Duodenal mucosa (tissue), 2 donors: Measurements from ENCODE around the gene LTBP2.

Experiments
- H3K27ac ChIP-seq: one replicate; pipeline ENCODE4 v1.7.0; 2013; ENCODE audit warnings: low read depth, low read length
- H3K27me3 ChIP-seq, 2 donors: one replicate each; pipeline ENCODE4 v1.7.0; 2013; ENCODE audit warnings: low read length in 2 of 2, control low read depth in 1 of 2; ENCODE audit not compliant: insufficient read depth in 2 of 2, control insufficient read depth in 1 of 2
- H3K36me3 ChIP-seq, 2 donors: one replicate each; pipeline ENCODE4 v1.7.0; 2013; ENCODE audit warnings: low read length in 2 of 2, control low read depth in 1 of 2; ENCODE audit not compliant: insufficient read depth in 2 of 2, control insufficient read depth in 1 of 2
- H3K4me1 ChIP-seq, 2 donors: one replicate each; pipeline ENCODE4 v1.7.0; 2013; ENCODE audit warnings: low read length in 2 of 2, control low read depth in 1 of 2; ENCODE audit not compliant: insufficient read depth in 2 of 2, control insufficient read depth in 1 of 2
- H3K4me3 ChIP-seq, 2 donors: one replicate each; pipeline ENCODE4 v1.7.0; 2013; ENCODE audit warnings: low read length in 2 of 2, low read depth in 1 of 2
- H3K9ac ChIP-seq, 2 donors: one replicate each; pipeline ENCODE4 v1.7.0; 2013; ENCODE audit warnings: low read length in 2 of 2, low read depth in 1 of 2
- H3K9me3 ChIP-seq, 2 donors: one replicate each; pipeline ENCODE4 v1.7.0; 2013; ENCODE audit warnings: low read length in 2 of 2, control low read depth in 1 of 2; ENCODE audit not compliant: control insufficient read depth in 1 of 2

LTBP2 gene

DNA sequence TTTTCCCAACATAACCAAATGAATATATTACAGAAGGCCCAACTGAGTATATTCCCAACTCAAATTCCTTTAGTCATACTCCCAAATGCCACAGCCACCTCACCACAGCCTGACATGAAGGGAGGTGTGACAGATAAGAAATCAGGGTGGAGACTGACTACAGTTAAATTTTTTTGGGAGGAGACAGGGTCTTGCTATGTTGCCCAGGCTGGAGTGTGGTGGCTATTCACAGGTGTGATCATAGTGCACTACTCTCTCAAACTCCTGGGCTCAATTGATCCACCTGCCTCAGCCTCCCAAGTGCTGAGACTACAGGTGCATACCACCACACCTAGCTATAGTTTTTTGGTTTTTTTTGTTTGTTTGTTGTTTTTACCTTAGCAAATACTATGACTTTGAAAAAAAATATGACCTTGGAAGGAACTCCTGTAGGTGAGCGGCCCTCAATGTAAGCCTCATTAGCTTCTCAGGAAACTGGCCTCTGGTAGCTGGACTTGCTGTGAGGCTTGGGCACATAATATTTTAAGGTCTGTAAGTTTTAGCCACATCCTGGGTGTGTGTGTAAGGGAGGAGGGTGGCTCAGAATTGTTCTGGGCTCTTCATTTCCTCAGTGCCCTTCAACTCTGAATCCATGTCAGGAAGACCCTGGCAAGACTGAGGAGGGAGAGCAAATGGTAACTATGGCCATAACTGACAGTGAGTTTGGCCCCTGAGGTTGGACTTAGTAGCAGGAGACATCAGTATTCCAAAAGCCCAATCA, 39.1 kb upstream of the LTBP2 start:
- Histone ChIP-seq H3K27me3 (peaks cover 0 to 3% of the 10 kb centered on the region in 2 donors), H3K4me1 (no peaks in the 10 kb centered on the region), H3K9ac (no peak overlapping the region), H3K36me3 (peaks cover 0 to 3% of the 10 kb centered on the region in 2 donors), H3K4me3 (no peak overlapping the region), H3K9me3 (no peaks in the 10 kb centered on the region), H3K27ac (no peak overlapping the region)

DNA sequence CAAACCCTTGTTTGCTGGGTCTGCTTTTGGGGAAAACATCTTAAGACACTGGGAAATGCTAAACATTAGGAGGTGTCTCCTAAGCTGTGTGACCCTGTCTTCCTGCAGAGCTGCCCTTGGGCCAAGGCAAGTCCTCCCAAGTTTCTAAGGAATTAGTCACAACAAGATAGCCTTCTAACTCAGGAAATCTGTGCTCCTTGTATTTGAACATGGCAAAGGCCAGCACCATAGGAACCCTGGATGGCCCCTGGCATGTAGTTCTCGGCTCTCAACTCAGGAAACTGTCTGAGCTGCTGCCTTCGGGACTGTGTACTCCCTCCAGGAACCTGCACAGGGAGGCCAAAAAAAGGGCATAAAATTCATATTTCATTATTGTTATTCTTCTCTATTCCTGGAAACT, 37.6 kb upstream of the LTBP2 start:
- Histone ChIP-seq H3K4me3 (no peak overlapping the region), H3K4me1 (no peaks in the 10 kb centered on the region), H3K27ac (no peak overlapping the region), H3K36me3 (peaks cover 0 to 3% of the 10 kb centered on the region in 2 donors), H3K9me3 (no peaks in the 10 kb centered on the region), H3K27me3 (peaks cover 0 to 3% of the 10 kb centered on the region in 2 donors), H3K9ac (no peak overlapping the region)

DNA sequence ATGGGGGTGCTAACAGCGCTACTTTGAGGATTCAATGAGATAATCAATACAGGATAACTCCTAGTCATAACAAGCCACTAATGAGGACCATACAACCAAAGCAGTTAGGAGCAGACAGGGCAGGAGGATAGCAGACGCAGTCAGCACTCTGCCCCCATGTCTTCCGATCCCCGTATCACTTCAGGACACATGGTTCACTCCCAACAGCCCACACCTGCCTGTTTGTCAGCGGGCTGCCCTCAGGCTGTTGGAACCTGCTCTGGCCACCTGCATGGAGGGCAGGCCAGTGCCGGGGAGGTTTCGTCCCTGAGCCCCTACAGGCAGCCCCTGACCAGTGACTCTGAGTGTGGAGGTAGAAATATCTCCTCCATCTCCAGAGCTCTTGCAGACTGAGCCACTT, 37.1 kb upstream of the LTBP2 start:
- Histone ChIP-seq H3K27me3 (peaks cover 0 to 5% of the 10 kb centered on the region in 2 donors), H3K4me1 (no peaks in the 10 kb centered on the region), H3K4me3 (no peak overlapping the region), H3K9ac (no peak overlapping the region), H3K27ac (no peak overlapping the region), H3K9me3 (no peaks in the 10 kb centered on the region), H3K36me3 (peaks cover 0 to 3% of the 10 kb centered on the region in 2 donors)

DNA sequence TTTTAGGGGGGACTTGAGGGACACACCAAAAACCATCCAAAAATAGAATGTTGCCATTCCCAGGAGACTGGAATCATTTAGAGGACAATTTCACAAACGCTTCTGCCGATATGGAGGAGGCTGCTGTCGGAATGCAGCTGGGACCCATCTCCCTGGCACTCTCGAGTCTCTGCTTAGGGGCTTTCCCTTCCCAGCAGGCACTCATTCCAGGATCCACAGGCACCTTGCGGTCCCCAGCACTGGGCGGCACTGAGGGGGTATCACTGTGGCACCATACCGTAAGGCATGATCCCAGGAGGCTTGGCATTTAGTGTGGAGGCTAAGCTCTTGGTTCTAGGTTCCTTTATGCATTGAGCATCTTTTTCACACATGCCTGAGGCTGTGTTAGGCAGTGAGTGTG, 36.6 kb upstream of the LTBP2 start:
- peaks cover 0 to 5% of the 10 kb centered on the region in 2 donors for H3K27me3 ChIP-seq
- peaks cover 0 to 3% of the 10 kb centered on the region in 2 donors for H3K36me3 ChIP-seq
- no peaks in the 10 kb centered on the region for H3K4me1 ChIP-seq
- no peak overlapping the region for H3K27ac ChIP-seq
- H3K9ac ChIP-seq: no peak overlapping the region
- H3K4me3 ChIP-seq: no peak overlapping the region
- H3K9me3 ChIP-seq: no peaks in the 10 kb centered on the region

DNA sequence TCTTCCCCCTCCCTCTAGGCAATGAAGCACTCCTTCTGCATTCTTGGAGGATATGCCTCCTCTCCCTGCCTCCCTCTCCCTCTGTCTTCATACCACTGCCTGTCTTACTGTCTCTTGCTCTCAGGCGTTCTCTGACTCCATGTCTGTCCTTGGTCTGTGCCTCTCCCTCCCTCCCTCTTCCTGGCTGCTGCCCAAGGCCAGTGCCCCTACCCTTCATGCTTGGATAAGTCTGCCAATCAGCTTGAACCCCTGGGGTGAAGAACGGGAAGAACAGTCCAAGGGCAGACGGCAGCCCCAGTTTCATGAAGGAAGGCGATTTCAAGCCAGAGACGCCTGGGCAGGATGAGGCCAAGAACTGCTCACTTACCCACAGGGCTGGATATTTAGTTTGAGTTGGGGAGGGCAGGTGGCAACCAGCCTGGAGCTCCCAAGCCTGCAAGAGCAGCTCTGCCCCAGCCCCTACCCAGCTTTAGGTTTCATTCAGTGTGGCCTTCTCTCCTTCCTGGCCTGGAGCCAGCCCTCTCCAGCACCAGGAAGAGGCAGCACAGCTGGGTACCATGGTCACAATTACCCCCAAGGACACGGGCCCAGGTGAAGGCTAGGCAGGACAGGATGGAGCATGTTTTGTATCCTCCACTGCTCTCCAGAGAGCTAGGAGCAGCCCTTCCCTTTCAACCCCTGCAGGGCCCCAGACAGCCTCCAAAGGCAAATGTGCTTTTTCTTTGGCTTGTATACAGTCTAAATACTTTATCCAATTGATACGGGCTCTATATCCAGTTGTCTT, 35.8 kb upstream of the LTBP2 start:
- Histone ChIP-seq H3K9ac (no peak overlapping the region), H3K4me3 (no peak overlapping the region), H3K9me3 (no peaks in the 10 kb centered on the region), H3K27ac (no peak overlapping the region), H3K27me3 (peaks cover 0 to 5% of the 10 kb centered on the region in 2 donors), H3K4me1 (no peaks in the 10 kb centered on the region), H3K36me3 (no peaks in the 10 kb centered on the region)

DNA sequence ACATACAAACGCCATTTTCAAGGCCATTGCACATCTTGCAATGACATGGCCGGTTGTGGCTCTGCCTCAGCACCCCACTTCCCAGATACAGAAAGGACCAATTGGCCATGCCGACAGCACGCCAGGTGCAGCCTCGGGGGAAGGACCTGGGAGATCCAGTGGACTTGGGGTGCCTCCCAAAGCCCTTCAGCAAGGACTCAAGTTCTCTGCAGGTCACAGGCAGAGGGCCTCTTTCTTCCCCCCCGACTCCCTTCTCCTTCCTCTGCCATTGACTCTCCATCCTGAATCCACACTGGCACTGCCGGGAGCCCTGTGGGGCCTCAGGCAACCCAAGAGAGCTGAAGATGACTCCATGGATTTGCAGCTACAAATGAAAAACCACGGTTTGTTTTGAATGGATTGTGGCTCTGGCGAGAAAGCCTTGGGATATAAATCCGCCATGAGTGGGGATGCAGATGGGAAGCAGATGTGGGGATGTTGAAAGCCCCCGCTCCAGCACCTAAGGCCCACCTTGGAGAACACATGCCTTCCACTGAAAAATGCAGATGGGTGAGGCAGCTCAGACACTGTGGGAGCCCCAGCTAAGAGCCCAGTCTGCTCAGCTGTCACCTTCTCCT, 35.1 kb upstream of the LTBP2 start:
- Histone ChIP-seq H3K27ac (no peak overlapping the region), H3K4me1 (no peaks in the 10 kb centered on the region), H3K9me3 (no peaks in the 10 kb centered on the region), H3K9ac (no peak overlapping the region), H3K36me3 (no peaks in the 10 kb centered on the region), H3K27me3 (peaks cover 0 to 5% of the 10 kb centered on the region in 2 donors), H3K4me3 (no peak overlapping the region)

DNA sequence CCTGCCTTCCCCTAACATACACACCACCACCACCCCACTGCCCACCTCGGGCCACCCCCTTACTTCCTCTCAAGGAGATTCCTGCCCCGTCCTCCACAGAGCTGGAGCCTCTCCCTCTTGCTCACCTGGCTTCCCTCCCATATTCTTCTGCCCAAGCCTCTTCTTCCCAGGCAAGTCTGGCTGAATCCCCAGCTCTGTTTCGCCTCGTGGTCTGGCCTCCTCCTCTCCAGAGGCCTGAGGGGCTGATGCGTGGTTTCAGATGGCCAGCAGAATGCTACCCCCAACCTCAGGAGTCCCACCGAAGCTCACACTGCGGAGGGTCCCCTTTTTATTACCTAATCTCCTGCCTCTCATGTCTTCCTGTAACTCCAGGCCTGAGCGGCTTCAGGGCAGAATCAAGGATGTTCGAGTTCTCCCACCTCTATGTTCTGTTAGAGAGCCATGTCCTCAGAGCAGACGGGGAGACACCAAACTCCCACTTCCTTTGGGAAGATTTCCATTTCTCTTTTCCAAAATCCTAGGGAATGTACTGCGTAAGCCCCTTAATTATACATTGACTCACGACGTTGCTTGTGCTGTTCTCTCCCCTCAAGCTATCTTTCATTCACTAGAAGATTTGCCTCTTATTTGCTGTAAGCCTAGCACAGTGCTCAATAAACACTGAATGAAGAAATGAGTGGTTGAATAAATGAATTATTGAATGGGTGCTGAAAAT, 33.9 kb upstream of the LTBP2 start:
- H3K9me3 ChIP-seq: no peaks in the 10 kb centered on the region
- H3K9ac ChIP-seq: no peak overlapping the region
- peaks cover 0 to 5% of the 10 kb centered on the region in 2 donors for H3K27me3 ChIP-seq
- H3K27ac ChIP-seq: no peak overlapping the region
- H3K4me1 ChIP-seq: no peaks in the 10 kb centered on the region
- no peaks in the 10 kb centered on the region for H3K36me3 ChIP-seq
- H3K4me3 ChIP-seq: no peak overlapping the region

DNA sequence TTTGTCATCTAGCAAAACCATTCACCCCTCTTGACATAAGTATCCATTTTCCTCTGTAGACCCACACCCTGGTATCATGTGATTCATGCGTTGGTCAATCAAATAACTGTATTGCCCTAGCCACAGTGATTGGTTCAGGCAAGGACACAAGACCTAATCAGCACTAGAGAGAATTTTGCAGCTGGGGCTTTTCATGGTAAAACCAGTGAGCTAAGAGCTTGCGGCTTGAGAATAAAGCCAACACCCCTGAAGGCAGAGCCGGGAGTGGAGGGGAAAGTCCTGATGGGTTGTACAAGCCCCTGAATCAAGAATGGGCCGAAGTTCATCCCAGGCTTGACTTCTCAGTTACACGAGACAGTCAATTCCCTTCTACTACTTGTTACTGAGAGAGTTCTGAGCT, 33.2 kb upstream of the LTBP2 start:
- no peaks in the 10 kb centered on the region for H3K36me3 ChIP-seq
- H3K9me3 ChIP-seq: no peaks in the 10 kb centered on the region
- no peaks in the 10 kb centered on the region for H3K4me1 ChIP-seq
- H3K4me3 ChIP-seq: no peak overlapping the region
- H3K9ac ChIP-seq: no peak overlapping the region
- H3K27me3 ChIP-seq: peaks cover 0 to 5% of the 10 kb centered on the region in 2 donors
- no peak overlapping the region for H3K27ac ChIP-seq

DNA sequence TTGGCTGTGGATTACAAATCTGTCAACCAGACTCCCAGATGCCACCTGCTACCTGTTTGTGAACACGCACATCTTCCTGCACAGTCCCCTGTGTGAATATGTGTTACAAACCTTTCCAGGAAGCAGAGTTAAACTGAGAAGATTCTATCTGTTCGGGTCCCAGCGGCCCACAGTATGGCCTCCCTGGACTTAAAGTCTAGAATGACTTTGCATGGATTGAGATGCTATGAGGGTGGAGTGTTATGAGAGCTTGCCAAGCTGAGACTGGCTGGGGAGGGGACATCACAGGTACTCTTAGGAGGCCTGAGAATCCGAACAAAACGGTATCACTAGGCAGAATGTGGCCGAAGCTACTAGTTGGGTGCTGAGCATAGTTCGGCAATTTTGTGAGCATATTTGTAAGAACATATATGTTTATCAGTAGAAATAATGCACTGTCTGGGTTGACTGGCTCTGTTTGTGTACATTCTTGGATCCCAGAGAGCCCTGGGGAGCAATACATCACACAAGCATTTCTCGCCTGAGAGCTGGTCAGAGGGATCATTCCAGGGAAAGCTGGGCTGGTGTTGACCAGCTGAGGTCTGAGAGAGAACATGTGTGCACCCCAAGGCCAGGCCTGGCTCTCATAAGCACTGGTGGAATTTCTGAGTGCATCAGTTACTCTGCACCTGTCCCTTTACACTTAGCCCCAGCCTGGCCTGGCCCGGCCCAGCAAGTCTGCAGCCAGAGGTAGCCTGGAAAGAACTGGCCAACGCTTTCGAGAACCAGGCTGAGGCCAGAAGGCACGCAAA, 29.8 kb upstream of the LTBP2 start:
- no peak overlapping the region for H3K4me3 ChIP-seq
- H3K27ac ChIP-seq: no peak overlapping the region
- no peaks in the 10 kb centered on the region for H3K36me3 ChIP-seq
- H3K9ac ChIP-seq: no peak overlapping the region
- no peaks in the 10 kb centered on the region for H3K9me3 ChIP-seq
- H3K27me3 ChIP-seq: peaks cover 0 to 2% of the 10 kb centered on the region in 2 donors
- H3K4me1 ChIP-seq: no peaks in the 10 kb centered on the region
